ENCODE data around the gene ARFGEF3. TPM values are rescaled to one million over a fixed set of nuclear protein-coding genes. Genes with fewer than 3 reads are reported as not detected.

The ARFGEF3 gene
- total and polyA plus RNA-seq, 2 donors (not counting 1 experiment from before 2014, with no cell fraction given) = not detected

- H3K79me2 ChIP-seq (ENCODE audit: control insufficient read depth, insufficient read depth, low read length) = no peaks in the 10 kb centered on the region
- H2AFZ ChIP-seq (ENCODE audit: insufficient read depth, low read depth, low read length, poor library complexity, severe bottlenecking) = no peak overlapping the region
- TF ChIP-seq EZH2 (IDR thresholded peaks at IDR 0.05; ENCODE audit: borderline replicate concordance, insufficient read depth, low read depth, low read length, poor library complexity, severe bottlenecking) (no peak), CTCF (IDR thresholded peaks at IDR 0.05) (no peak)
- no peaks in the 10 kb centered on the region for H3K36me3 ChIP-seq (replicated peaks in 1 of 2; ENCODE audit: control extremely low read depth in 1 of 2, control insufficient read depth in 1 of 2, extremely low read depth in 1 of 2, insufficient read depth in 2 of 2, low read length in 1 of 2)
- Mint-ChIP-seq H3K27me3 (peaks cover 22% of the 10 kb centered on the region), H3K9me3 (ENCODE audit: insufficient read depth) (no peaks in the 10 kb centered on the region), H3K4me3 (no peak overlapping the region), H3K4me1 (no peaks in the 10 kb centered on the region), H3K27ac (no peak overlapping the region)
- H3K4me3 ChIP-seq (ENCODE audit: control extremely low read depth in 1 of 5, extremely low read depth in 1 of 5, insufficient read depth in 1 of 5, low read depth in 2 of 5, low read length in 4 of 5) = no peak overlapping the region
- no peak overlapping the region for H3K4me2 ChIP-seq (replicated peaks; ENCODE audit: low read depth, low read length, poor library complexity, severe bottlenecking)
- POLR2A ChIA-PET = no interaction called here
- no peak overlapping the region for H3K9ac ChIP-seq (ENCODE audit: low read length)
- intact Hi-C loops (cut with micrococcal nuclease) = no loop called here
- peaks cover 0 to under 1% (median 0%) of the 10 kb centered on the region in 3 donors for H3K9me3 ChIP-seq (ENCODE audit: control extremely low read depth in 1 of 3, control insufficient read depth in 2 of 3, insufficient read depth in 1 of 3, low read length in 2 of 3)
- no peak overlapping the region for H3K27ac ChIP-seq (ENCODE audit: low read length in 2 of 2)
- no peaks in the 10 kb centered on the region for H3K4me1 ChIP-seq (ENCODE audit: control insufficient read depth in 2 of 2, insufficient read depth in 2 of 2, low read length in 2 of 2)
- no peak for DNase-seq
- ATAC-seq (ENCODE audit: low read depth) = no peak
- H3K27me3 ChIP-seq (replicated peaks in 1 of 4; ENCODE audit: control extremely low read depth in 1 of 4, control insufficient read depth in 3 of 4, insufficient read depth in 4 of 4, low read length in 3 of 4) = peaks cover 0 to 14% (median 2%) of the 10 kb centered on the region in 4 experiments
- WGBS (ENCODE audit: insufficient coverage) = 83% methylated on average over 2 of the region's 4 CpGs
- H4K20me1 ChIP-seq (ENCODE audit: control insufficient read depth, insufficient read depth, low read length, poor library complexity, severe bottlenecking) = no peaks in the 10 kb centered on the region
- CTCF ChIA-PET = no interaction called here
These were observed 61.3 kb downstream of the ARFGEF3 start for GRCh38 chr6:138222901-138223546.

DNA sequence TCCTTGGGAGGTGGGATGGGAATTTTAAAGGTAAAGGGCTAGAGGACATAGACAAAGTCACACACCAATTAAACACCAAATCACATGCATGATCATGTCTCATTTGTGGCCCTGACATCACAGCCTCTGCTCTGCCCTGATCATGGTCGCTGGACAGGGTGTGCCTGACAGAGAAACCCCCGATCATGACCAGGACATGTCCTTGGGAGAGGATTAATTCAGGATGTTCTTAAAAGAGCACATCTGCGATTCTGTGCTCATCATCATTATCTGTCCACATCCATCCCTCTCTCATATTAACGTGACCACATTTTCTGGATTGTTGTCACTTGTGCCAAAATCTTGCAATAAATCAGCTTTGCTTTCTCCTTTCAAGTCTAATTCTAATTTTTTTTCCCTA lies 64.2 kb downstream of the ARFGEF3 start:
- intact Hi-C loops (cut with micrococcal nuclease) = no loop called here
- WGBS (ENCODE audit: insufficient coverage) = 56% methylated on average over 2 of the region's 4 CpGs
- no peak overlapping the region for H2AFZ ChIP-seq (ENCODE audit: insufficient read depth, low read depth, low read length, poor library complexity, severe bottlenecking)
- Mint-ChIP-seq H3K4me1 (peaks cover 2% of the 10 kb centered on the region), H3K27ac (no peak overlapping the region), H3K9me3 (ENCODE audit: insufficient read depth) (no peaks in the 10 kb centered on the region), H3K4me3 (no peak overlapping the region), H3K27me3 (peaks cover 13% of the 10 kb centered on the region)
- no peak overlapping the region for H3K27ac ChIP-seq (ENCODE audit: low read length in 2 of 2)
- no peaks in the 10 kb centered on the region for H3K36me3 ChIP-seq (replicated peaks in 1 of 2; ENCODE audit: control extremely low read depth in 1 of 2, control insufficient read depth in 1 of 2, extremely low read depth in 1 of 2, insufficient read depth in 2 of 2, low read length in 1 of 2)
- peaks cover 0 to 10% (median 3%) of the 10 kb centered on the region in 4 experiments for H3K27me3 ChIP-seq (replicated peaks in 1 of 4; ENCODE audit: control extremely low read depth in 1 of 4, control insufficient read depth in 3 of 4, insufficient read depth in 4 of 4, low read length in 3 of 4)
- ATAC-seq (ENCODE audit: low read depth) (no peak), DNase-seq (no peak)
- no peaks in the 10 kb centered on the region for H3K9me3 ChIP-seq (ENCODE audit: control extremely low read depth in 1 of 3, control insufficient read depth in 2 of 3, insufficient read depth in 1 of 3, low read length in 2 of 3)
- H3K4me2 ChIP-seq (replicated peaks; ENCODE audit: low read depth, low read length, poor library complexity, severe bottlenecking) = no peak overlapping the region
- TF ChIP-seq EZH2 (IDR thresholded peaks at IDR 0.05; ENCODE audit: borderline replicate concordance, insufficient read depth, low read depth, low read length, poor library complexity, severe bottlenecking) = no peak
- no peak for TF ChIP-seq CTCF (IDR thresholded peaks at IDR 0.05)
- no peak overlapping the region for H3K9ac ChIP-seq (ENCODE audit: low read length)
- H4K20me1 ChIP-seq (ENCODE audit: control insufficient read depth, insufficient read depth, low read length, poor library complexity, severe bottlenecking) = no peaks in the 10 kb centered on the region
- POLR2A ChIA-PET = no interaction called here
- CTCF ChIA-PET = no interaction called here
- H3K4me3 ChIP-seq (ENCODE audit: control extremely low read depth in 1 of 5, extremely low read depth in 1 of 5, insufficient read depth in 1 of 5, low read depth in 2 of 5, low read length in 4 of 5) = no peak overlapping the region
- H3K79me2 ChIP-seq (ENCODE audit: control insufficient read depth, insufficient read depth, low read length) = no peaks in the 10 kb centered on the region
- H3K4me1 ChIP-seq (ENCODE audit: control insufficient read depth in 2 of 2, insufficient read depth in 2 of 2, low read length in 2 of 2) = no peaks in the 10 kb centered on the region
